Measurements from ENCODE around the gene SFTA2.
A peak's percentile ranks its signal among the peaks of the same experiment; 100 is the strongest.
"Not testable (repeated sequence)": the region's sequence is repeated elsewhere in the genome, so short reads cannot be mapped to it uniquely, and the experiment has no call there.

SFTA2 gene

DNA sequence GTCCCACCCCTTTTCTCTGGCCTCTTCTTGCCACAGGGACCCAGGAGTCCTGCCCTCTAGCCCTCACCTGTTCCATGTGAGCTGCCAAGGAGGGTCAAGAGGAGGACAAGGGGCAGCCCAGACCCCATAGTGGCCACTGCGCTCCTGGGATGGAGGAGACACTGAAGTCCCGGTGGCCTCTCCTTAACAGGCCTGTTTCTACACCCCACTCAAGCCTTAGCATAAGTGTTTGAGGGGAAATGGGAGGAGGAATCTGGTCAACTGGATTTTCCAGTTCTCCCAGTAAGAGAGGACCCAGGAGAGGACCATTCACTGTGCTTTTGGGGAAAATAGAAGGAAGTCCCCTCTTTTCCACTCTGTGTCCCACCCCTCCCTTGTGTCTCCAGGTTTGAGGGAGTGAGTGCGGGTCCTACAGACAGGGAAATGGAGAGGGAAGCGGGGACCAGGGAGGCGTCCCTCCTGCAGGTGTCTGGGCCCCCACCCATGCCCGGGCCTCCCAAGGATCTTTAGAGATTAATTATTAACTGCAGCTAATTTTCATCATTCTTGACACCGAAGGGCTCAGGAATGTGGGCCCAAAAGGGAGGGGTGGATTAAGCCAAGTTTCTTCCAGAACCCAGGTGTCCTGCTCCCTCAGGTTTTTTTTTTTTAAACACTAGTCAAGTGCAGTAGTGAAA lies at the start of gene SFTA2:
SFTA2 (minus strand) TSS at position 202 of the 677 bp plus-strand sequence; CDS start at position 128, 74 bp downstream.
- no peak for DNase-seq (ENCODE audit: low read depth in 3 of 3, low spot score in 1 of 3)

DNA sequence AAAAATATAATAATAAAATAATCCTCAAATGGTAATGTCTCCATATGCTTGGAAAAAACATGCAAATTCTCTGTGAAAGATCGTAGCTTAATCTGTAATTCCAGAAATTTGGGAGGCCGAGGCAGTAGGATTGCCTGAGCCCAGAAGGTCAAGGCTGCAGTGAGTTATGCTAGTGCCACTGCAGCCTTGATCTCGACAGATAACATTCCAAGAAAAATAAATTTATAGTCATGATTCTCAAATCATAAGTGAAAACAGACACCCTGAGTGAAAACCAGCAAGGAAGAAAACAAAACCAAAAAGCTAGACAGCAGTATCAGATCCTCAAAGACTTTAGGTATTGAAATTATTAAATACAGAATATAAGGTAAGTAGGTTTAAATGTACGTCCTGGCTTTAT lies 47.7 kb upstream of the SFTA2 start:
- DNase-seq (ENCODE audit: low read depth in 3 of 3, low spot score in 1 of 3) = no peak

GRCh38 chr6:30979141-30979540 lies 47.2 kb upstream of the SFTA2 start:
- no peak for DNase-seq (ENCODE audit: low read depth in 3 of 3, low spot score in 1 of 3)

GRCh38 chr6:30974490-30975252 lies 42.7 kb upstream of the SFTA2 start:
- DNase-seq (ENCODE audit: low read depth in 3 of 3, low spot score in 1 of 3) = no peak

- no peak for DNase-seq (ENCODE audit: low read depth in 3 of 3, low spot score in 1 of 3)
These were observed 40.8 kb upstream of the SFTA2 start for GRCh38 chr6:30972816-30973215.

GRCh38 chr6:30970946-30971345 lies 39.0 kb upstream of the SFTA2 start:
- DNase-seq (ENCODE audit: low read depth in 3 of 3, low spot score in 1 of 3) = no peak

GRCh38 chr6:30969171-30969570 lies 37.2 kb upstream of the SFTA2 start:
- DNase-seq (ENCODE audit: low read depth in 3 of 3, low spot score in 1 of 3) = not testable (repeated sequence)

DNA sequence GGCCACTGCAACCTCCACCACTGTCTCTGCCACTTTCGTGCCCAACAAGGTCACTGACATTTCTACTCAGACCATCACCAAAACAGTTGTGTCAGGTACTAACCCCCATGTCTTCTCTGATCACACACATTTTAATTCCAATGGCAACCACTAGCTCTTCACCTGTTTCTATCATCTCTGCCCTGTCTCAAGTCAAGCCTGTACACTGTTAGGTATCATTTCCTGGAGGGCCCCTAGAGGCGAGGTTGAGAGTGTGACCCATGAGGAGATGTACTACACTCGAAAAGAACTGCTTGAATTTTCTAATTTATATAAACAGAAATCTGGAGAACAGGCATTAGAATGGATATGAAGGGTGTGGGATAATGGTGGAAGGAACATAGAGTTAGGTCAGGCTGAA lies 34.2 kb upstream of the SFTA2 start:
- no peak for DNase-seq (ENCODE audit: low read depth in 3 of 3, low spot score in 1 of 3)

GRCh38 chr6:30965140-30965601 lies 33.2 kb upstream of the SFTA2 start:
- DNase-seq (ENCODE audit: low read depth in 3 of 3, low spot score in 1 of 3) = no peak

- DNase-seq (ENCODE audit: low read depth in 3 of 3, low spot score in 1 of 3) = no peak
These were observed 32.1 kb upstream of the SFTA2 start for GRCh38 chr6:30964075-30964474.

- DNase-seq (ENCODE audit: low read depth in 3 of 3, low spot score in 1 of 3) = no peak
These were observed 31.7 kb upstream of the SFTA2 start for GRCh38 chr6:30963641-30964040.

DNA sequence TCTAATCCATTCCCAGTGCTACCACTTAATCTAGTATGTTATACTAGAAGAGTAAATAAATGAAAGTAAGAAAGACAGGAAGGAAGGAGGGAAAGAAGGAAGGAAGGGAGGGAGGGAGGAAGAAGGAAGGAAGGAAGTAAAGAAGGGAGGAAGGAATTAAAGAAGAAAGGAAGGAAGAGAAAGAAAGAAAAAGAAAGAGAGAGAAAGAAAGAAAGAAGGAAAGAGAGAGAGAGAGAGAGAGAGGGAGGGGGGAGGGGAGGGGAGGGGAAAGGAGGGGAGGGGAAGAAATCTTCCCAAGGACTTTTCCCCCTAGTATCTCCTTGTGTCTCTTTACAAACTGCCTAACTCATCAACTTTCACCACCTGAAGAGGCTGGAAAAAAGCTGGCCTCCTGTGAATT lies 30.7 kb upstream of the SFTA2 start:
- no peak for DNase-seq (ENCODE audit: low read depth in 3 of 3, low spot score in 1 of 3)

GRCh38 chr6:30960907-30961673 lies 29.1 kb upstream of the SFTA2 start:
- DNase-seq (ENCODE audit: low read depth in 3 of 3, low spot score in 1 of 3) = no peak

DNA sequence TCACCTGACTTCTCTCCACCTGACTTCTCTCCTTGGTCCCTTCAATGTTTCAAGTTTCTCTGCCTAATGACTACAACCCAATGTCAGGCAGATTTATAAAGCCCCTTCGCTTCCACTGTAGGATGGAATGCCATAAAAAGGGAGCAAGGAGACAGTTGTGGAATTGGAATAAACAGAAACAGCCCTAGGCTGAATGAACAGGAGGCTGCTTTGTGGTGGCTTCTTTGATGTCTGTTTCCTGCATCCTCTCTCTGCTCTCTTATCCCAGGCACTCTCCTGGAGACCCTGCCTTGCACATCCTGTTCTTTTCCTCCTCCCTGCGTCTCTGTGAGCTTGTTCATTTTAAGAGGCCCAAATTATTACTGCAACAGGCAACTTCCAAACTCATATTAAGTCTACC lies 25.7 kb upstream of the SFTA2 start:
- DNase-seq (ENCODE audit: low read depth in 3 of 3, low spot score in 1 of 3) = no peak

DNA sequence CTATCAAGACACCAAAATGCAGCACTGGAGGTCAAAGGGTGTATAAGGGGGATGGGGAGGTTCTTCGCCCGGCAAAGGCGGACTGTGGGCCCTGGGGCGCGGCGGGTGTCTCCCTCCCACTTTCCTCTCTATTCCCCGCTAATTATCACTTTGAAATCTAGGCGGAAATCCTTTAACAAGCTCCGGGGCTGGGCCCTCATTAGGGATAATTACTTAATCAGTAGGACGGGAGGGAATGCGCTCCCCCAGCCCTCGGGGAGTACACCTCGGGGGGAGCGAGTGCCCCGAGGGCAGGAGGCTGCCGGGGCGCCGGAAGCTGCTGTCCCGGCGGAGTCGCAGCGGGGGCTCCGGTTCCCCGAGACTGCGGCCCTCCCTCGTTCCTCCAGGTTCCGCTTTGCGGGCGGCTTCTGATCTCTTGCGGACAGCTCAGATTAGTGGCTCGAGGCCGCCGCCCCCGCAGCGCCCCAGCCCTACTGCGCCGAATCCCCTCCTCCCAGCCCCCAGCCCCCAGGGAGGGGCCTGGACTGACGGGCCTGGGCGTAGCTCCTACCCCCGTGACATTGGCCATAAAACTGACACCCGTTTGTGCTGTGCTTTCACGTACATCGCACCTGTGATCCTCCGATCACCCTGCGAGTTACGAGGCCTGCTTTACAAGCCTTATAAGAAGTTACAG lies 23.5 kb upstream of the SFTA2 start:
- DNase-seq (ENCODE audit: low read depth in 3 of 3, low spot score in 1 of 3) = peak; percentile 13 to 69 (median 41)

DNA sequence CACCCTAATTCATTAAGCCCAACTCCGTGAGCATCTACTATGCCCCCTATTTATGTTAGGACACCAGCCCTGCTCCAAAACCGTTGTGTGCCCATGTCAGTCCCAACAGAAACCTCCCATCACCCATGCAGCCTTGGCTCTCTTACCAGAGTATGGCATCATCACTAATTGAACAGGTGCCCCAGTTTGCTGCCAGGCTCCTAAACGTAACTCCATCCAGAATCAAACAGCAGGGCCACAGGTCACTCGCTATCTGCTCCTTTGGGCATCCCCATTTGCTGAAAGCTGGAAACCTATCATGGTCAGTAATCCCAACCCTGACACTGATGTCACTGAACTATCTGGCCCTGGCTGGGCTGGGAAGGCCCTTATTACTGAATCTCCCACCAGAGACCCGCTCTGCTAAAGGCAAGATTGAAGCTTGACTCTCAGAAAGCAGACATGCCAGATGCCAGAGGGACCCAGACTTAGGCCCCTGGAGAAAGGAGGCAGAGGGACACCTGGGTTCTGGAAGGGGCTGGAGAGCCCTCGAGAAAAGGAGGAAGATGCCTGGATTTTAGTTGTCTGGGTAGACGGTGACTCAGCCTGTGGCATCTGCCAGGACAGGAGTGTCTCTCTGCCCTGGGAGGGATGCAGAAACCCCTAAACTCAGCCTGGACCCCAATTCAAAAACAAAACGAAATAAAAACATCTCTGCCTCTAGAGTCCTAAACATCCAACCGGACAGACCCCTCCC lies 22.8 kb upstream of the SFTA2 start:
- DNase-seq (ENCODE audit: low read depth in 3 of 3, low spot score in 1 of 3) = no peak

- DNase-seq (ENCODE audit: low read depth in 3 of 3, low spot score in 1 of 3) = no peak
These were observed 20.0 kb upstream of the SFTA2 start for GRCh38 chr6:30951907-30952469.

GRCh38 chr6:30948811-30949210 lies 16.8 kb upstream of the SFTA2 start:
- DNase-seq (ENCODE audit: low read depth in 3 of 3, low spot score in 1 of 3) = no peak

DNA sequence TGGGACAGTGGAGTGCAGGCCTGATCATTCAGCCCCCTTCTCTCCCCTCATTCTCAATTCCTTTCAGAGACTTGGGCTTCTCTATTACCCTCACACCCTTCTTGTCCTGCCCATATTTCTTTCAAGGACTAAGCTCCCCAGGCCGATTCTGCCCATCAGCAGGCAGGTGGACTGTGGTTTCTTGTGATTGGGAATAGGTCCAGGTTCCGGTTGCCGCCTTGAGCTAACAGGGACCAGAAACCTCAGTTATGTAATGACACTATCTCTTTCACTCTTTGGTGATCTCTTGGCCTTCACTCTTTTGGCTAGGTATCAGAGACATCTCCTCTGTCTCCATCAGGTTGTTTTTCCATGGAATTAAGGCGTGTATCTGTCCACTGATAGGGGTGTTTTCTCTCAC lies 15.3 kb upstream of the SFTA2 start:
- DNase-seq (ENCODE audit: low read depth in 3 of 3, low spot score in 1 of 3) = no peak

GRCh38 chr6:30945281-30945680 lies 13.3 kb upstream of the SFTA2 start:
- no peak for DNase-seq (ENCODE audit: low read depth in 3 of 3, low spot score in 1 of 3)

Measured in stimulated activated CD4-positive, alpha-beta T cell treated with anti-CD3 and anti-CD28 coated beads, TNF-alpha, amount 100 ng/mL, for 1 hour (primary cell).